Liver (tissue), 3 donors: ENCODE measurements around the gene OCA2.

Experiments
- EGR1 ChIP-seq, 2 donors: IDR thresholded peaks; 2 replicates each; pipeline ENCODE4 v1.6.1; 2016 to 2018; ENCODE audit warnings: antibody characterized with exemption in 2 of 2, low read depth in 2 of 2
- FOXA2 ChIP-seq: IDR thresholded peaks from 2 replicates; pipeline ENCODE4 v1.6.1; 2016; ENCODE audit warnings: antibody characterized with exemption
- GABPA ChIP-seq, 2 donors: IDR thresholded peaks in 1 of 2; conservative IDR thresholded peaks in 1 of 2; 2 replicates each; pipeline ENCODE4 v1.6.1; 2016; ENCODE audit warnings: antibody characterized with exemption in 2 of 2, mild to moderate bottlenecking in 1 of 2, moderate library complexity in 1 of 2
- JUND ChIP-seq, 2 donors: IDR thresholded peaks; 2 replicates each; pipeline ENCODE4 v1.6.1; 2016; ENCODE audit warnings: antibody characterized with exemption in 2 of 2
- MAX ChIP-seq: IDR thresholded peaks from 2 replicates; pipeline ENCODE4 v1.6.1; 2016; ENCODE audit warnings: antibody characterized with exemption
- RAD21 ChIP-seq, 2 donors: IDR thresholded peaks; 2 replicates each; pipeline ENCODE4 v1.6.1; 2016; ENCODE audit warnings: antibody characterized with exemption in 2 of 2, mild to moderate bottlenecking in 2 of 2
- REST ChIP-seq: IDR thresholded peaks from 2 replicates; pipeline ENCODE4 v1.6.1; 2016; ENCODE audit warnings: antibody characterized with exemption, mild to moderate bottlenecking
- TAF1 ChIP-seq: conservative IDR thresholded peaks from 2 replicates; pipeline ENCODE4 v1.6.1; 2016; ENCODE audit warnings: antibody characterized with exemption, mild to moderate bottlenecking
- YY1 ChIP-seq: IDR thresholded peaks from 2 replicates; pipeline ENCODE4 v1.6.1; 2016; ENCODE audit warnings: antibody characterized with exemption, mild to moderate bottlenecking
- TF ChIP-seq, protein P1 (sequence below): fragments of 150-350 bp; IDR thresholded peaks from 2 replicates; pipeline ENCODE4 v1.5.1; 2017; ENCODE audit warnings: improper control_type of control experiment, low read depth, low read length; ENCODE audit not compliant: missing input control
- TF ChIP-seq, protein P2 (sequence below): IDR thresholded peaks from 2 replicates; pipeline ENCODE4 v1.6.1; 2016; ENCODE audit warnings: antibody characterized with exemption
- donor health status: healthy.
- donor health status: healthy.

DNA sequence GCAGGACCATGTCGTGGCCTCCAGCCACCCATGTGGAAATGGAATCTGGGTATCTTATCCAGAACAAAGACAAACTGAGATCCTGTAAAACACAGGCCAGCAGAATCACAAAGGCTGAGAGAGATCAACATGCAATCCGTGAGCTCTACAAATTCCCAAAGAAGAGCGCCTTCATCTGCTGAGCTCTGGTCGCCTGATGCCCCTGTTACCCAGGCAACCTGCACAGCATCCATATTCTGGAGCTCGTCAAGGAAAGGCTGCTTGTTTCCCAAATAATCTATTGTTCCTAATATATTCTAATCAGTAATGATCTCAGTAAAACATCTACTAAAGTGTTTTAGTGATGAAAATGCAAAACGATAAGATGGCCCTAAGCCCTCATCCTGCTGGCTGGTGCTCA is 133.6 kb downstream of the OCA2 start:
- TF ChIP-seq, protein P1, sequence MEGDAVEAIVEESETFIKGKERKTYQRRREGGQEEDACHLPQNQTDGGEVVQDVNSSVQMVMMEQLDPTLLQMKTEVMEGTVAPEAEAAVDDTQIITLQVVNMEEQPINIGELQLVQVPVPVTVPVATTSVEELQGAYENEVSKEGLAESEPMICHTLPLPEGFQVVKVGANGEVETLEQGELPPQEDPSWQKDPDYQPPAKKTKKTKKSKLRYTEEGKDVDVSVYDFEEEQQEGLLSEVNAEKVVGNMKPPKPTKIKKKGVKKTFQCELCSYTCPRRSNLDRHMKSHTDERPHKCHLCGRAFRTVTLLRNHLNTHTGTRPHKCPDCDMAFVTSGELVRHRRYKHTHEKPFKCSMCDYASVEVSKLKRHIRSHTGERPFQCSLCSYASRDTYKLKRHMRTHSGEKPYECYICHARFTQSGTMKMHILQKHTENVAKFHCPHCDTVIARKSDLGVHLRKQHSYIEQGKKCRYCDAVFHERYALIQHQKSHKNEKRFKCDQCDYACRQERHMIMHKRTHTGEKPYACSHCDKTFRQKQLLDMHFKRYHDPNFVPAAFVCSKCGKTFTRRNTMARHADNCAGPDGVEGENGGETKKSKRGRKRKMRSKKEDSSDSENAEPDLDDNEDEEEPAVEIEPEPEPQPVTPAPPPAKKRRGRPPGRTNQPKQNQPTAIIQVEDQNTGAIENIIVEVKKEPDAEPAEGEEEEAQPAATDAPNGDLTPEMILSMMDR: no peak
- no peak for TF ChIP-seq FOXA2
- no peak for TF ChIP-seq REST
- no peak for TF ChIP-seq MAX
- TF ChIP-seq, protein P2, sequence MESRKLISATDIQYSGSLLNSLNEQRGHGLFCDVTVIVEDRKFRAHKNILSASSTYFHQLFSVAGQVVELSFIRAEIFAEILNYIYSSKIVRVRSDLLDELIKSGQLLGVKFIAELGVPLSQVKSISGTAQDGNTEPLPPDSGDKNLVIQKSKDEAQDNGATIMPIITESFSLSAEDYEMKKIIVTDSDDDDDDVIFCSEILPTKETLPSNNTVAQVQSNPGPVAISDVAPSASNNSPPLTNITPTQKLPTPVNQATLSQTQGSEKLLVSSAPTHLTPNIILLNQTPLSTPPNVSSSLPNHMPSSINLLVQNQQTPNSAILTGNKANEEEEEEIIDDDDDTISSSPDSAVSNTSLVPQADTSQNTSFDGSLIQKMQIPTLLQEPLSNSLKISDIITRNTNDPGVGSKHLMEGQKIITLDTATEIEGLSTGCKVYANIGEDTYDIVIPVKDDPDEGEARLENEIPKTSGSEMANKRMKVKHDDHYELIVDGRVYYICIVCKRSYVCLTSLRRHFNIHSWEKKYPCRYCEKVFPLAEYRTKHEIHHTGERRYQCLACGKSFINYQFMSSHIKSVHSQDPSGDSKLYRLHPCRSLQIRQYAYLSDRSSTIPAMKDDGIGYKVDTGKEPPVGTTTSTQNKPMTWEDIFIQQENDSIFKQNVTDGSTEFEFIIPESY: no peak
- no peak for TF ChIP-seq TAF1
- no peak for TF ChIP-seq GABPA (IDR thresholded peaks at IDR 0.05 in 1 of 2, conservative IDR thresholded peaks at IDR 0.05 in 1 of 2)
- TF ChIP-seq RAD21 (IDR thresholded peaks at IDR 0.05): no peak
- TF ChIP-seq JUND (IDR thresholded peaks at IDR 0.05): no peak
- TF ChIP-seq YY1: no peak
- TF ChIP-seq EGR1 (IDR thresholded peaks at IDR 0.05; ENCODE audit: low read depth in 2 of 2): no peak
